HUDEP-2 (cell line): Measurements from ENCODE around the gene ZNF396.
A peak's percentile ranks its signal among the peaks of the same experiment; 100 is the strongest.

ENCODE experiments used
- DNase-seq, 76 experiments: peaks; one replicate each; lab custom pipeline; 2025; ENCODE audit not compliant: unreplicated experiment in 76 of 76; lab: John Stamatoyannopoulos, UW

ZNF396 gene

GRCh38 chr18:35376742-35377695 is at the start of gene ZNF396:
Gene ZNF396 (minus strand): TSS chr18:35377337. CDS start chr18:35374292, 3,045 bp downstream.
- peak in 70 of 76 experiments; percentile 1 to 83 (median 57) for DNase-seq

GRCh38 chr18:35426786-35427185 is 49.6 kb upstream of the ZNF396 start:
- no peak for DNase-seq

- no peak for DNase-seq
Observed at GRCh38 chr18:35424356-35424755, 47.2 kb upstream of the ZNF396 start.

- DNase-seq: no peak
Observed at GRCh38 chr18:35422237-35422636, 45.1 kb upstream of the ZNF396 start.

- no peak for DNase-seq
Observed at GRCh38 chr18:35418610-35419009, 41.5 kb upstream of the ZNF396 start.

GRCh38 chr18:35417223-35417622 is 40.1 kb upstream of the ZNF396 start:
- DNase-seq: no peak

GRCh38 chr18:35415511-35416073 is 38.5 kb upstream of the ZNF396 start:
- DNase-seq: no peak

- DNase-seq: no peak
Observed at GRCh38 chr18:35413163-35413511, 36.0 kb upstream of the ZNF396 start.

- no peak for DNase-seq
Observed at GRCh38 chr18:35411625-35412351, 34.7 kb upstream of the ZNF396 start.

GRCh38 chr18:35410561-35410960 is 33.4 kb upstream of the ZNF396 start:
- DNase-seq: no peak

GRCh38 chr18:35409911-35410310 is 32.8 kb upstream of the ZNF396 start:
- DNase-seq: no peak

- DNase-seq: no peak
Observed at GRCh38 chr18:35408843-35409261, 31.7 kb upstream of the ZNF396 start.

- peak in 42 of 76 experiments; percentile 2 to 80 (median 48) for DNase-seq
Observed at GRCh38 chr18:35407871-35408481, 30.8 kb upstream of the ZNF396 start.

- peak in 23 of 76 experiments; percentile 1 to 45 (median 21) for DNase-seq
Observed at GRCh38 chr18:35406666-35407065, 29.5 kb upstream of the ZNF396 start.

- DNase-seq: no peak
Observed at GRCh38 chr18:35397976-35398375, 20.8 kb upstream of the ZNF396 start.

GRCh38 chr18:35393716-35394115 is 16.6 kb upstream of the ZNF396 start:
- DNase-seq: no peak

- DNase-seq: no peak
Observed at GRCh38 chr18:35392375-35392774, 15.2 kb upstream of the ZNF396 start.

GRCh38 chr18:35390951-35391700 is 14.0 kb upstream of the ZNF396 start:
- no peak for DNase-seq

- no peak for DNase-seq
Observed at GRCh38 chr18:35389095-35389618, 12.0 kb upstream of the ZNF396 start.

GRCh38 chr18:35387152-35387571 is 10.0 kb upstream of the ZNF396 start:
- peak in 4 of 76 experiments; percentile 12 to 17 (median 12) for DNase-seq
